IMR-90 (cell line): ENCODE data around the gene KIDINS220. TPM values are rescaled to one million over a fixed set of nuclear protein-coding genes. Genes with fewer than 3 reads are reported as not detected.

Source experiments
- ATAC-seq: fragments of 200-7000 bp; cut with Tn5 transposase; 2 replicates; pipeline ENCODE4 v1.9.1; 2020; ENCODE audit warnings: low read depth, mild to moderate bottlenecking, moderate library complexity
- BruUV-seq: library from RNA; stranded (reverse); fragments of 400-500 nt; replicated peaks from 2 replicates; lab custom pipeline; 2021; lab: Mats Ljungman, UMichigan
- CTCF ChIA-PET: fragments of 300-600 bp; formaldehyde crosslinking; extraction: SDS; loops from one replicate; lab custom pipeline; 2021; ENCODE audit warnings: antibody characterized with exemption; lab: Yijun Ruan, JAX
- POLR2A ChIA-PET: fragments of 300-600 bp; sonication (Branson Sonifier 250); formaldehyde crosslinking; loops from one replicate; lab custom pipeline; 2022; ENCODE audit warnings: antibody characterized with exemption; ENCODE audit not compliant: unreplicated experiment; lab: Charles Lee
- DNase-seq: peaks from one replicate; pipeline ENCODE4 v3.0.0; 2013
- H2AFZ ChIP-seq: replicated peaks from 2 replicates; pipeline ENCODE3; 2013; ENCODE audit warnings: low read length, mild to moderate bottlenecking; ENCODE audit not compliant: poor library complexity
- H2AK5ac ChIP-seq: 2 replicates; pipeline ENCODE4 v1.6.1; 2013; ENCODE audit warnings: low read depth, low read length, inconsistent platforms
- H2AK9ac ChIP-seq: replicated peaks from 2 replicates; pipeline ENCODE3; 2013; ENCODE audit warnings: mild to moderate bottlenecking, low read depth, low read length, moderate library complexity; ENCODE audit not compliant: poor library complexity
- H2BK120ac ChIP-seq: 2 replicates; pipeline ENCODE4 v1.6.1; 2013; ENCODE audit warnings: low read depth, low read length, inconsistent platforms
- H2BK15ac ChIP-seq: 3 replicates; pipeline ENCODE4 v1.6.1; 2013; ENCODE audit warnings: low read depth, low read length, inconsistent platforms
- H2BK20ac ChIP-seq: 2 replicates; pipeline ENCODE4 v1.6.1; 2013; ENCODE audit warnings: low read depth, mild to moderate bottlenecking, inconsistent platforms, low read length, moderate library complexity
- H2BK5ac ChIP-seq: 2 replicates; pipeline ENCODE4 v1.6.1; 2013; ENCODE audit warnings: mild to moderate bottlenecking, low read depth, low read length, inconsistent platforms; ENCODE audit not compliant: poor library complexity, severe bottlenecking
- H3K14ac ChIP-seq: replicated peaks from 2 replicates; pipeline ENCODE4 v1.6.1; 2013; ENCODE audit warnings: low read depth, low read length, inconsistent platforms
- H3K18ac ChIP-seq: 2 replicates; pipeline ENCODE4 v1.6.1; 2013; ENCODE audit warnings: low read depth, low read length, control low read depth
- H3K23ac ChIP-seq: 2 replicates; pipeline ENCODE4 v1.6.1; 2013; ENCODE audit warnings: low read depth, low read length, inconsistent platforms
- H3K27ac ChIP-seq: 2 replicates; pipeline ENCODE4 v1.5.1; 2013; ENCODE audit warnings: mild to moderate bottlenecking, control low read depth, low read length; ENCODE audit not compliant: insufficient read depth
- H3K27me3 ChIP-seq: 2 replicates; pipeline ENCODE4 v1.6.1; 2013; ENCODE audit warnings: low read length; ENCODE audit not compliant: control insufficient read depth, insufficient read depth
- H3K36me3 ChIP-seq: 2 replicates; pipeline ENCODE4 v1.6.1; 2013; ENCODE audit warnings: low read length, mixed read lengths; ENCODE audit not compliant: control insufficient read depth, insufficient read depth
- H3K4ac ChIP-seq: 2 replicates; pipeline ENCODE4 v1.6.1; 2013; ENCODE audit warnings: low read depth, low read length, inconsistent platforms
- H3K4me1 ChIP-seq: 2 replicates; pipeline ENCODE4 v1.6.1; 2013; ENCODE audit warnings: low read length, mixed read lengths; ENCODE audit not compliant: control insufficient read depth, insufficient read depth
- H3K4me2 ChIP-seq: 2 replicates; pipeline ENCODE4 v1.6.1; 2013; ENCODE audit warnings: low read depth, mild to moderate bottlenecking, control low read depth, low read length, moderate library complexity
- H3K4me3 ChIP-seq: 2 replicates; pipeline ENCODE4 v1.5.1; 2013; ENCODE audit warnings: low read depth, mild to moderate bottlenecking, control low read depth, low read length, moderate library complexity; ENCODE audit not compliant: insufficient read depth
- H3K56ac ChIP-seq: 2 replicates; pipeline ENCODE4 v1.6.1; 2013; ENCODE audit warnings: low read length, inconsistent platforms; ENCODE audit not compliant: insufficient read depth; ENCODE audit errors: extremely low read depth
- H3K79me1 ChIP-seq, 2 experiments: 2 replicates each; pipeline ENCODE4 v1.6.1; 2013; ENCODE audit warnings: low read length in 2 of 2, inconsistent platforms in 1 of 2, low read depth in 1 of 2
- H3K9ac ChIP-seq: 2 replicates; pipeline ENCODE4 v1.6.1; 2013; ENCODE audit warnings: low read depth, low read length, control low read depth
- H3K9me1 ChIP-seq: 2 replicates; pipeline ENCODE4 v1.6.1; 2013; ENCODE audit warnings: low read length, inconsistent platforms; ENCODE audit not compliant: insufficient read depth
- H3K9me3 ChIP-seq: 2 replicates; pipeline ENCODE4 v1.6.1; 2013; ENCODE audit warnings: low read length; ENCODE audit not compliant: control insufficient read depth, insufficient read depth
- H4K20me1 ChIP-seq: 2 replicates; pipeline ENCODE4 v1.6.1; 2013; ENCODE audit warnings: low read length, inconsistent platforms; ENCODE audit not compliant: insufficient read depth
- H4K5ac ChIP-seq: 2 replicates; pipeline ENCODE4 v1.6.1; 2013; ENCODE audit warnings: mild to moderate bottlenecking, low read depth, low read length, control low read depth
- H4K8ac ChIP-seq, 2 experiments: 2 replicates each; pipeline ENCODE4 v1.6.1; 2013; ENCODE audit warnings: low read depth in 2 of 2, low read length in 2 of 2, control low read depth in 1 of 2, inconsistent platforms in 1 of 2
- H4K91ac ChIP-seq: 2 replicates; pipeline ENCODE4 v1.6.1; 2013; ENCODE audit warnings: low read depth, low read length, inconsistent platforms; ENCODE audit not compliant: insufficient read depth
- BHLHE40 ChIP-seq: fragments of 150-350 bp; IDR thresholded peaks from 2 replicates; pipeline ENCODE4 v1.6.1; 2016; ENCODE audit warnings: mild to moderate bottlenecking, low read depth, low read length
- CEBPB ChIP-seq: IDR thresholded peaks from 2 replicates; pipeline ENCODE4 v1.6.1; 2012; ENCODE audit warnings: low read depth, low read length, improper control_type of control experiment
- CHD1 ChIP-seq: IDR thresholded peaks from 2 replicates; pipeline ENCODE4 v1.6.1; 2012; ENCODE audit warnings: low read depth, low read length, improper control_type of control experiment
- CTCF ChIP-seq: conservative IDR thresholded peaks from 2 replicates; pipeline ENCODE4 v1.5.1; 2012; ENCODE audit warnings: mild to moderate bottlenecking, low read depth, low read length, improper control_type of control experiment
- ELK1 ChIP-seq: fragments of 150-350 bp; IDR thresholded peaks from 2 replicates; pipeline ENCODE4 v1.6.1; 2016; ENCODE audit warnings: low read depth, mild to moderate bottlenecking, low read length, moderate library complexity, borderline replicate concordance
- FOS ChIP-seq: fragments of 150-350 bp; IDR thresholded peaks from 2 replicates; pipeline ENCODE4 v1.6.1; 2016; ENCODE audit warnings: low read depth, low read length
- MAFK ChIP-seq: IDR thresholded peaks from 2 replicates; pipeline ENCODE4 v1.6.1; 2012; ENCODE audit warnings: low read depth, low read length, improper control_type of control experiment
- MAZ ChIP-seq: IDR thresholded peaks from 2 replicates; pipeline ENCODE4 v1.6.1; 2012; ENCODE audit warnings: low read depth, mild to moderate bottlenecking, low read length, improper control_type of control experiment, moderate library complexity, borderline replicate concordance
- MXI1 ChIP-seq: IDR thresholded peaks from 2 replicates; pipeline ENCODE4 v1.6.1; 2012; ENCODE audit warnings: low read depth, mild to moderate bottlenecking, low read length, moderate library complexity, borderline replicate concordance
- NFE2L2 ChIP-seq: fragments of 150-350 bp; IDR thresholded peaks from 2 replicates; pipeline ENCODE4 v1.6.1; 2016; ENCODE audit warnings: low read depth, mild to moderate bottlenecking, low read length
- POLR2A ChIP-seq: IDR thresholded peaks from 2 replicates; pipeline ENCODE4 v1.6.1; 2012; ENCODE audit warnings: mild to moderate bottlenecking, low read depth, low read length
- RAD21 ChIP-seq: IDR thresholded peaks from 2 replicates; pipeline ENCODE4 v1.6.1; 2012; ENCODE audit warnings: low read length, improper control_type of control experiment
- RCOR1 ChIP-seq: IDR thresholded peaks from 2 replicates; pipeline ENCODE4 v1.6.1; 2012; ENCODE audit warnings: mild to moderate bottlenecking, low read length, improper control_type of control experiment; ENCODE audit not compliant: insufficient replicate concordance
- RFX5 ChIP-seq: IDR thresholded peaks from 2 replicates; pipeline ENCODE4 v1.8.0; 2012; ENCODE audit warnings: low read depth, mild to moderate bottlenecking, low read length, moderate library complexity
- SMC3 ChIP-seq: fragments of 150-350 bp; IDR thresholded peaks from 2 replicates; pipeline ENCODE4 v1.6.1; 2016; ENCODE audit warnings: low read depth, mild to moderate bottlenecking, antibody characterized with exemption, low read length, moderate library complexity
- USF2 ChIP-seq: fragments of 150-350 bp; IDR thresholded peaks from 2 replicates; pipeline ENCODE4 v1.6.1; 2017; ENCODE audit warnings: mild to moderate bottlenecking, antibody characterized with exemption, low read length, low read depth
- WGBS, 2 experiments: methylation state at CpG; one replicate each; pipeline versions ENCODE4 v1.1.5 to v1.1.7; 2013; ENCODE audit warnings: missing lambda C conversion rate in 2 of 2; ENCODE audit not compliant: insufficient read length in 1 of 2; ENCODE audit errors: extremely low coverage in 2 of 2; 5-methylcytosine and 5-hydroxymethylcytosine counted together
- dilution Hi-C: fragments of 300-500 bp; cut with HindIII; formaldehyde crosslinking; loops from one replicate; pipeline ENCODE4 v1.14.3; 2018; ENCODE audit warnings: low sequenced_read_pairs; ENCODE audit not compliant: unreplicated experiment
- in situ Hi-C: fragments of 300-500 bp; cut with MboI; formaldehyde crosslinking; loops from 3 replicates; pipeline ENCODE4 v1.14.3; 2019; ENCODE audit warnings: low sequenced_read_pairs, inconsistent platforms, mixed read lengths
- intact Hi-C: fragments of 100-400 bp; cut with micrococcal nuclease; formaldehyde crosslinking; loops from 2 replicates; pipeline ENCODE4 v1.10.0; 2022
- polyA plus RNA-seq, 3 experiments: library from polyadenylated mRNA; depleted of rRNA; stranded (reverse); fragments of >200 nt; gene quantifications; 2 replicates each; pipeline ENCODE4 v1.2.3, GENCODE V29; 2012; ENCODE audit warnings: low replicate concordance in 1 of 3
- total RNA-seq: library from RNA; depleted of rRNA; stranded (reverse); fragments of >200 nt; gene quantifications from 2 replicates; pipeline ENCODE4 v1.2.3, GENCODE V29; 2012

KIDINS220 gene
- total and polyA plus RNA-seq, 2 of the 4 experiments (the other 2 are of a cell fraction) = 23.1 to 63.4 TPM

- ChIA-PET CTCF (no interaction called here), POLR2A (no interaction called here)
- H2BK20ac ChIP-seq = no peak overlapping the region
- no peaks in the 10 kb centered on the region for H3K79me1 ChIP-seq
- no peak overlapping the region for H4K8ac ChIP-seq
- no peak overlapping the region for H3K4me3 ChIP-seq
- in situ Hi-C loops (no loop called here), dilution Hi-C loops (no loop called here), intact Hi-C loops (no loop called here)
- H2AFZ ChIP-seq = no peak overlapping the region
- no peak overlapping the region for H2AK5ac ChIP-seq
- H3K9me3 ChIP-seq = no peaks in the 10 kb centered on the region
- WGBS, 2 experiments = 98% methylated on average over 7 of the region's 16 CpGs; no CpG with 5 or more reads in 1 of the 2 experiments
- H3K18ac ChIP-seq = no peak overlapping the region
- no peak overlapping the region for H3K4ac ChIP-seq
- H2BK120ac ChIP-seq = no peak overlapping the region
- H3K4me2 ChIP-seq = no peak overlapping the region
- H2BK15ac ChIP-seq = no peak overlapping the region
- ATAC-seq (no peak), DNase-seq (no peak)
- H3K27ac ChIP-seq = no peak overlapping the region
- H3K23ac ChIP-seq = no peak overlapping the region
- H3K56ac ChIP-seq = no peak overlapping the region
- no peak overlapping the region for H3K14ac ChIP-seq
- H2AK9ac ChIP-seq = no peak overlapping the region
- H3K36me3 ChIP-seq = no peaks in the 10 kb centered on the region
- peaks cover 13% of the 10 kb centered on the region for H3K27me3 ChIP-seq
- no peak overlapping the region for H3K9ac ChIP-seq
- H4K91ac ChIP-seq = no peak overlapping the region
- no peak overlapping the region for H2BK5ac ChIP-seq
- no peaks in the 10 kb centered on the region for H3K9me1 ChIP-seq
- H4K20me1 ChIP-seq = no peaks in the 10 kb centered on the region
- no peak for TF ChIP-seq MAZ
- TF ChIP-seq CHD1 = no peak
- no peak for TF ChIP-seq SMC3
- no peak for TF ChIP-seq CTCF
- no peak for TF ChIP-seq NFE2L2
- TF ChIP-seq RAD21 = no peak
- no peak for TF ChIP-seq RCOR1
- no peak for TF ChIP-seq ELK1
- TF ChIP-seq MXI1 = no peak
- TF ChIP-seq USF2 = no peak
- no peak for TF ChIP-seq FOS
- TF ChIP-seq POLR2A = no peak
- TF ChIP-seq RFX5 = no peak
- TF ChIP-seq CEBPB = no peak
- TF ChIP-seq MAFK = no peak
- no peak for TF ChIP-seq BHLHE40
- H4K5ac ChIP-seq = no peak overlapping the region
- BruUV-seq = no TSS peak
- H3K4me1 ChIP-seq = no peaks in the 10 kb centered on the region
Observed at GRCh38 chr2:8701681-8702379, 135.6 kb downstream of the KIDINS220 start.
